Heart left ventricle (tissue), 16 donors: ENCODE data around the gene SMIM45.
A peak's percentile ranks its signal among the peaks of the same experiment; 100 is the strongest.

Source experiments
- ATAC-seq, 4 donors: fragments of 200-7000 bp; cut with Tn5 transposase; one replicate each; pipeline ENCODE4 v1.9.1; 2020 to 2022; ENCODE audit warnings: moderate library complexity in 4 of 4, mild to moderate bottlenecking in 3 of 4, moderate number of reproducible peaks in 1 of 4
- DNase-seq, 5 donors: peaks; one replicate each; pipeline ENCODE4 v3.0.0-alpha.2; 2020
- H3K27ac ChIP-seq, 12 donors: fragments of 200-600 bp; sonication (generic) in 4 of 12; one replicate each; pipeline versions ENCODE4 v1.5.0 to v1.8.0; 2016 to 2022; ENCODE audit warnings: mild to moderate bottlenecking in 2 of 12
- H3K27me3 ChIP-seq, 9 donors: fragments of 200-600 bp; sonication (generic) in 2 of 9; one replicate each; pipeline versions ENCODE4 v1.5.1 to v1.8.0; 2016 to 2022; ENCODE audit warnings: mild to moderate bottlenecking in 3 of 9
- H3K36me3 ChIP-seq, 9 donors: fragments of 200-600 bp; sonication (generic) in 2 of 9; one replicate each; pipeline versions ENCODE4 v1.5.0 to v1.8.0; 2018 to 2022; ENCODE audit warnings: mild to moderate bottlenecking in 2 of 9
- H3K4me1 ChIP-seq, 12 donors: fragments of 200-600 bp; sonication (generic) in 4 of 12; one replicate each; pipeline versions ENCODE4 v1.5.0 to v1.8.0; 2016 to 2022; ENCODE audit warnings: mild to moderate bottlenecking in 3 of 12
- H3K4me3 ChIP-seq, 12 donors: fragments of 200-600 bp; sonication (generic) in 4 of 12; one replicate each; pipeline versions ENCODE4 v1.5.0 to v1.8.0; 2017 to 2022; ENCODE audit warnings: mild to moderate bottlenecking in 9 of 12, moderate library complexity in 4 of 12
- H3K9me3 ChIP-seq, 12 donors: fragments of 200-600 bp; sonication (generic) in 4 of 12; one replicate each; pipeline versions ENCODE4 v1.5.0 to v1.8.0; 2016 to 2022; ENCODE audit warnings: mild to moderate bottlenecking in 1 of 12
- POLR2A ChIP-seq, 2 donors: fragments of 450-650 bp; IDR thresholded peaks; one replicate each; pipeline ENCODE4 v1.6.1; 2017; ENCODE audit warnings: antibody characterized with exemption in 2 of 2, mild to moderate bottlenecking in 2 of 2, moderate library complexity in 2 of 2
- WGBS, 4 donors: extraction: QIAGEN DNeasy Blood & Tissue Kit in 2 of 4; methylation state at CpG; one replicate each; pipeline versions ENCODE4 v1.1.5 to v1.1.7; 2013 to 2018; 5-methylcytosine and 5-hydroxymethylcytosine counted together
- intact Hi-C, 10 donors: fragments of 100-400 bp; cut with DNase I; formaldehyde crosslinking; loops; one replicate each; pipeline versions ENCODE4 v1.11.1 to v1.14.2; 2022
- TF ChIP-seq, protein P1 (sequence below), 12 donors: fragments of 200-600 bp; sonication (generic) in 4 of 12; IDR thresholded peaks; one replicate each; pipeline versions ENCODE4 v1.5.0 to v1.8.0; 2018 to 2022; ENCODE audit warnings: antibody characterized with exemption in 12 of 12, mild to moderate bottlenecking in 5 of 12
- donor health status: ischemic (EF 13 %, LVEDD 7.1; RV severe dilation, severe dysfunction).
- donor health status: healthy with polysubstance abuse.
- donor health status: DM: no; HTN: yes; CAD: no.
- donor health status: DM: no; HTN: no; CAD: no.
- donor health status: ischemic (EF 25% LVEDD 6.9; RV normal size, moderate dysfunction).
- donor health status: ischemic (EF 25% LVEDD 5.7; RV mildly dilated, moderate dysfunction).
- donor health status: healthy.
- donor health status: DM: yes; HTN: yes; CAD: no.
- donor health status: ischemic (EF 35%, LVEDD 5.7; RV mildly dilated, moderate dysfunction).
- donor health status: nonischemic (EF 11% LVEDD 7.7; RV severe dilation, severe dysfunction).
- donor health status: DM: yes; HTN: yes; CAD: no.
- donor health status: PGD.
- donor health status: ischemic (EF 29% LVEDD 5.4; RV normal size, mild dysfunction).
- donor health status: nonischemic (EF 23%, LVEDD 6.1; RV moderate dilation, normal function).

Gene SMIM45

DNA sequence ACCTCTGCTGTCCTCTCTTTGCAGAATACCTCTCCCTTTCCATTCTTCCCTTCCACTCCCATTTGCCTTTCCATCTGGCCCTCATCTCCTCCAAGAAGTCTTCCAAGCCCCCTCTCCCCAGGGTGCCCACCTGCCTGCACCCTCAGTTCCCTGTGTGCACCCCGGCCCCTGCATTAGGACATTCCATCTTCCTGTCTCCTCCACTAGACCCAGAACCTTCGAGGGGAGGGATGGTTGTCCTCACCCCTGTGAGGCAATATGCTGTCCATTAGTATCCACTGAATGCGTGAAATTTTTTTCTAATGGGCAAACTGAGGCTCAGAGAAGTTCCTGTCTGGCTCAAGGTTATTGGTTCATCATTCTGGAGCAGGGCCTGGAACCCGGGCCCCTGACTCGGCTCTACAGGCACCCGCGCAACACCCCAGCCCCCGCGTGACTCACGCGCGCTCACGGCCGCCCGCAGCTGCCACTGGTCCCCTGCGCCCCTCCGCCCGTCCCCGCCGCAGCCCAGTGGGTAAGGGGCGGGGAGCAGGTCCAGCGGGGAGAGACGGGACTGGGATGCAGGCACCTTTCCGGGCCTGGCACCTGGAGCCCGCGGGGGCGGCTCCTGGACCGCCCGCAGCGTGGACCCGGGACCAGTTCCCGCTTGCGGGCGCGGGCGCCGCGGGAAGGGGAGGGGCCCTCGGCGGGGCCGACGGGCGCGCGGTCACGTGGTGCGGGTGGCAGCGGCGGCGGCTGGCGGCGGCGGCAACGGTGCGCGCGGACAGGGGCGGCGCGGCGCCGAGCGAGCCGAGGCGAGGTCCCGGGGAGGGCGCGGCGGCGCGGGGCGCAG lies 24.3 kb downstream of the SMIM45 start:
- ATAC-seq (peak in 2 of 4 donors; percentile 41 to 74), DNase-seq (peak in 3 of 5 donors; percentile 27 to 66 (median 40))
- 2 to 7% (median 3%) methylated on average over 23 to 72 of the region's 72 CpGs for WGBS, 4 donors
- TF ChIP-seq POLR2A (IDR thresholded peaks at IDR 0.05): no peak
- TF ChIP-seq, protein P1, sequence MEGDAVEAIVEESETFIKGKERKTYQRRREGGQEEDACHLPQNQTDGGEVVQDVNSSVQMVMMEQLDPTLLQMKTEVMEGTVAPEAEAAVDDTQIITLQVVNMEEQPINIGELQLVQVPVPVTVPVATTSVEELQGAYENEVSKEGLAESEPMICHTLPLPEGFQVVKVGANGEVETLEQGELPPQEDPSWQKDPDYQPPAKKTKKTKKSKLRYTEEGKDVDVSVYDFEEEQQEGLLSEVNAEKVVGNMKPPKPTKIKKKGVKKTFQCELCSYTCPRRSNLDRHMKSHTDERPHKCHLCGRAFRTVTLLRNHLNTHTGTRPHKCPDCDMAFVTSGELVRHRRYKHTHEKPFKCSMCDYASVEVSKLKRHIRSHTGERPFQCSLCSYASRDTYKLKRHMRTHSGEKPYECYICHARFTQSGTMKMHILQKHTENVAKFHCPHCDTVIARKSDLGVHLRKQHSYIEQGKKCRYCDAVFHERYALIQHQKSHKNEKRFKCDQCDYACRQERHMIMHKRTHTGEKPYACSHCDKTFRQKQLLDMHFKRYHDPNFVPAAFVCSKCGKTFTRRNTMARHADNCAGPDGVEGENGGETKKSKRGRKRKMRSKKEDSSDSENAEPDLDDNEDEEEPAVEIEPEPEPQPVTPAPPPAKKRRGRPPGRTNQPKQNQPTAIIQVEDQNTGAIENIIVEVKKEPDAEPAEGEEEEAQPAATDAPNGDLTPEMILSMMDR (IDR thresholded peaks at IDR 0.05): no peak
- no peak overlapping the region for H3K27ac ChIP-seq
- no peaks in the 10 kb centered on the region for H3K36me3 ChIP-seq
- H3K4me1 ChIP-seq: peaks cover 0 to 12% (median 3%) of the 10 kb centered on the region in 12 donors
- intact Hi-C loops: loop anchor here in 1 of 10 donors (10.0 kb wide), 1 partner anchor 499 kb away; no protein-coding TSS in a partner anchor
- H3K9me3 ChIP-seq: no peaks in the 10 kb centered on the region
- H3K4me3 ChIP-seq: peak overlapping the region; percentile 10 to 61 (median 42)
- H3K27me3 ChIP-seq: peaks cover 4 to 58% (median 31%) of the 10 kb centered on the region in 9 donors

DNA sequence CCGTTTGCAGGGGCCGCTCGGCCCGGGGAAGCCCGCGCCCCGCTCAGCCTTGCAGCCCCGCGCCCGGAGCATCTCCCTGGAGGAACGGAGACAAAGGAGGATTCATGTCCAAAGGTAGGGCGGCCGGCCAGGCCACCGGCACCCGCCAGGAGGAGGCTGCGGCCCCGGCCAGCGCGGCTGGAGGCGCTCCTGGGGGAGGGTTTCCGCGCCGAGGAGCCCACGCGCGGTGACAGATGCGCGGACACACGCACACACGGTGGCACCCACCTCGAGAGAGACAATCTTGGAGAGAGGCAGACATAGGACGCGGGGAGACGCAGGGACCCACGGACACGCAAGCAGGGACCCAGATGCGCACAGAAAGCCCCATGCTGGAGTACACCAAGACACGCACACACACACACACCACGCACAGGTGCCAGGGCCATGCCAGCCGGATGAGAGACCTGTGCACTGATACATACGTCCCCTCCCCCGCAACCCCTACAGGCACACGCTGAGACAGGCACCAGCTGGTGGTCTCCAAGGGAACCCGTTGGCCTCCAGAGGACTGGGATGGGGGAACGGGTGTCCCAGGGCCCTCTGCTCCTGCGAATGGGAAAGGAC lies 25.1 kb downstream of the SMIM45 start:
- H3K27me3 ChIP-seq: peaks cover 4 to 56% (median 25%) of the 10 kb centered on the region in 9 donors
- no peaks in the 10 kb centered on the region for H3K36me3 ChIP-seq
- ATAC-seq (no peak), DNase-seq (no peak)
- H3K27ac ChIP-seq: no peak overlapping the region
- 3 to 8% (median 4%) methylated on average over 7 to 46 of the region's 46 CpGs for WGBS, 4 donors
- peaks cover 0 to 12% (median 3%) of the 10 kb centered on the region in 12 donors for H3K4me1 ChIP-seq
- TF ChIP-seq, protein P1 (IDR thresholded peaks at IDR 0.05): no peak
- no peak for TF ChIP-seq POLR2A (IDR thresholded peaks at IDR 0.05)
- peak overlapping the region in 9 of 12 donors; percentile 27 to 54 (median 44) for H3K4me3 ChIP-seq
- no peaks in the 10 kb centered on the region for H3K9me3 ChIP-seq
- intact Hi-C loops: loop anchor here in 1 of 10 donors (10.0 kb wide), 1 partner anchor 498 kb away; no protein-coding TSS in a partner anchor

DNA sequence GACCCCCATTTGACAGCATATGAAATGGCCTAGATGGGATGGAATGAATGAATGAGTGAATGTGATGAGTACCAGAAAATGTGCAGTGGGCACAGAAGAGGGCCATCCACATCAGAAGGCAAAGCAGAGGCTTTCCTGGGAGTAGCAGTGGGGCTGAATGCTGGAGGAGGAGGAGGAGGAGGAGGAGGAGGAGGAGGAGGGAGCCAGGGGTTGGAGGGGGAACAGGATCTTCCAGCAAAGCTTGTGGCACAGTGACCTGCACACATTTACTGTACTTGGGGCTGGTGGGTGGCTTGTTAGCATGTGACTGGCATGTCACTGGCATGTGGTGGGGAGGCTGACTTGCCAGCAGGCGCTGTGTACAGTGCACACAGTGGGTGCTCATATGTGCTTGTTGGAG lies 26.8 kb downstream of the SMIM45 start:
- no peak for DNase-seq
- Histone ChIP-seq H3K9me3 (no peaks in the 10 kb centered on the region), H3K36me3 (no peaks in the 10 kb centered on the region), H3K4me1 (peaks cover 0 to 12% (median 3%) of the 10 kb centered on the region in 12 donors), H3K27me3 (peaks cover 4 to 41% (median 24%) of the 10 kb centered on the region in 9 donors), H3K27ac (no peak overlapping the region), H3K4me3 (no peak overlapping the region)
- TF ChIP-seq, protein P1 (IDR thresholded peaks at IDR 0.05): no peak
- TF ChIP-seq POLR2A (IDR thresholded peaks at IDR 0.05): no peak
- WGBS, 4 donors: 92 to 100% (median 95%) methylated on average over 1 of the region's 1 CpG
- no peak for ATAC-seq
- intact Hi-C loops: loop anchor here in 1 of 10 donors (10.0 kb wide), 1 partner anchor 496 kb away; no protein-coding TSS in a partner anchor
